Adrenal gland (tissue), 12 donors: ENCODE data around the gene ASXL2. TPM values are rescaled to one million over a fixed set of nuclear protein-coding genes. Genes with fewer than 3 reads are reported as not detected.
"Not testable (repeated sequence)": the region's sequence is repeated elsewhere in the genome, so short reads cannot be mapped to it uniquely, and the experiment has no call there.

ENCODE experiments used
- DNase-seq, 7 donors: peaks; one replicate each; pipeline ENCODE4 v3.0.0-alpha.2; 2019 to 2020
- H3K27ac ChIP-seq, 5 donors: fragments of 200-600 bp; sonication (generic) in 4 of 5; 1 replicate in 3 of 5; 2 replicates in 2 of 5; pipeline versions ENCODE4 v1.5.1 to v1.8.0; 2016 to 2020; ENCODE audit warnings: mild to moderate bottlenecking in 1 of 5
- H3K27me3 ChIP-seq: fragments of 200-600 bp; 2 replicates; pipeline ENCODE4 v1.8.0; 2021
- H3K36me3 ChIP-seq, 2 donors: fragments of 200-600 bp; replicated peaks in 1 of 2; 1 replicate in 1 of 2; 2 replicates in 1 of 2; pipeline versions ENCODE4 v1.5.1 to v1.8.0; 2018 to 2022
- H3K4me1 ChIP-seq, 2 donors: fragments of 200-600 bp; replicated peaks in 1 of 2; 1 replicate in 1 of 2; 2 replicates in 1 of 2; pipeline versions ENCODE4 v1.5.1 to v1.8.0; 2018 to 2021
- H3K4me3 ChIP-seq, 4 donors: fragments of 200-600 bp; sonication (generic) in 3 of 4; one replicate each; pipeline ENCODE4 v1.5.1; 2016 to 2018
- H3K9me3 ChIP-seq, 3 donors: fragments of 200-600 bp; sonication (generic) in 1 of 3; replicated peaks in 1 of 3; 1 replicate in 2 of 3; 2 replicates in 1 of 3; pipeline versions ENCODE4 v1.5.1 to v1.8.0; 2016 to 2021
- POLR2A ChIP-seq, 2 donors: fragments of 450-650 bp; IDR thresholded peaks; one replicate each; pipeline ENCODE4 v1.6.1; 2017; ENCODE audit warnings: antibody characterized with exemption in 2 of 2, mild to moderate bottlenecking in 2 of 2, moderate library complexity in 1 of 2
- WGBS, 4 donors: extraction: QIAGEN DNeasy Blood & Tissue Kit in 2 of 4; methylation state at CpG; one replicate each; pipeline versions ENCODE4 v1.1.5 to v1.1.7; 2013 to 2017; 5-methylcytosine and 5-hydroxymethylcytosine counted together
- intact Hi-C, 2 donors: fragments of 100-400 bp; cut with DNase I; formaldehyde crosslinking; loops; one replicate each; pipeline versions ENCODE4 v1.14.1 to v1.15.0; 2022 to 2023
- polyA plus RNA-seq, 3 donors: library from polyadenylated mRNA; stranded (reverse); fragments of 200-250 nt in 2 of 3; fragments of 350-450 nt in 1 of 3; fragmentation: Illumina TruSeq in 1 of 3; extraction: RNeasy Lipid Tissue Mini Kit (QIAGEN cat#74804) in 1 of 3; gene quantifications; one replicate each; pipeline ENCODE4 v1.2.3, GENCODE V29; 2013 to 2014
- total RNA-seq, 9 donors: library from RNA; depleted of rRNA in 4 of 9; stranded (reverse); fragments of >200 nt in 4 of 9; fragments of 120-200 nt in 1 of 9; fragmentation: NEBNext Ultra II Directional in 1 of 9; extraction: Animal tissue kit (Norgen Biotek cat#: 25700) in 1 of 9; gene quantifications; one replicate each; pipeline versions ENCODE4 v1.1.0 to v1.2.4, GENCODE V29; 2013 to 2023
- TF ChIP-seq, protein P1 (sequence below), 6 experiments: fragments of 450-650 bp in 4 of 6; fragments of 200-600 bp in 2 of 6; sonication (generic) in 1 of 6; IDR thresholded peaks; 1 replicate in 5 of 6; 2 replicates in 1 of 6; pipeline versions ENCODE4 v1.5.1 to v1.8.0; 2016 to 2021; ENCODE audit warnings: antibody characterized with exemption in 6 of 6, mild to moderate bottlenecking in 2 of 6, moderate library complexity in 1 of 6
- donor health status: healthy with polysubstance abuse.
- donor health status: Bipolar disorder and iron deficiency.
- donor health status: DM: yes; HTN: yes; CAD: no.
- donor health status: DM: no; HTN: no; CAD: no.
- donor health status: DM: no; HTN: no; CAD: no.
- donor health status: DM: yes; HTN: yes; CAD: no.

The ASXL2 gene
- total and polyA plus RNA-seq, 12 donors: 1.4 to 41.8 (median 20.9) TPM

DNA sequence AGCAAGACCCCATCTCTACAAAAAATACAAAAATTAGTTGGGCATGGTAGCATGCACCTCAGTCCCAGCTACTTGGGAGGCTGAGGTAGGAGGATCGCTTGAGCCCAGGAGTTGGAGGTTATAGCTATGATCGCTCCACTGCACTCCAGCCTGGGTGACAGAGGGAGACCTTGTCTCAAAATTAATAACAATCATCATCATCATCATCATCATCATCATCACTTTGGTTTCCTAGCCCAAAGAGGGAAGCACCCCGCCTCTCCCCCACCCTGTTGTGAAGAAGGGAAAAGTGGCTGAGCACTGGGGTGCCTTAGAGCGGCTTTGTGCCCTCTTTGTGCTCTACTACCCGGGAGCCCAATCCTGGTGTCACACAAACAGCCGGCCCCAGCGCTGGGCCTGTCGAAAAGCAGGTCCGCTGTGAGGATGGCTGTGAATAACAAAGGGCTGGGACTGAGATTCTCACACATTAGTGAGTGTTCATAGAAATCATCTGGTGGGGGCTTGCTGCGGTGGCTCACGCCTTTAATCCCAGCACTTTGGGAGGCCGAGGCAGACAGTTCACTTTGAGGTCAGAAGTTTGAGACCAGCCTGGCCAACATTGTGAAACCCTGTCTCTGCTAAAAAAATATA is 42.6 kb upstream of the ASXL2 start:
- 78 to 88% (median 85%) methylated on average over 12 of the region's 12 CpGs for WGBS, 4 donors
- DNase-seq: no peak
- no peak for TF ChIP-seq POLR2A (IDR thresholded peaks at IDR 0.05)
- TF ChIP-seq, protein P1, sequence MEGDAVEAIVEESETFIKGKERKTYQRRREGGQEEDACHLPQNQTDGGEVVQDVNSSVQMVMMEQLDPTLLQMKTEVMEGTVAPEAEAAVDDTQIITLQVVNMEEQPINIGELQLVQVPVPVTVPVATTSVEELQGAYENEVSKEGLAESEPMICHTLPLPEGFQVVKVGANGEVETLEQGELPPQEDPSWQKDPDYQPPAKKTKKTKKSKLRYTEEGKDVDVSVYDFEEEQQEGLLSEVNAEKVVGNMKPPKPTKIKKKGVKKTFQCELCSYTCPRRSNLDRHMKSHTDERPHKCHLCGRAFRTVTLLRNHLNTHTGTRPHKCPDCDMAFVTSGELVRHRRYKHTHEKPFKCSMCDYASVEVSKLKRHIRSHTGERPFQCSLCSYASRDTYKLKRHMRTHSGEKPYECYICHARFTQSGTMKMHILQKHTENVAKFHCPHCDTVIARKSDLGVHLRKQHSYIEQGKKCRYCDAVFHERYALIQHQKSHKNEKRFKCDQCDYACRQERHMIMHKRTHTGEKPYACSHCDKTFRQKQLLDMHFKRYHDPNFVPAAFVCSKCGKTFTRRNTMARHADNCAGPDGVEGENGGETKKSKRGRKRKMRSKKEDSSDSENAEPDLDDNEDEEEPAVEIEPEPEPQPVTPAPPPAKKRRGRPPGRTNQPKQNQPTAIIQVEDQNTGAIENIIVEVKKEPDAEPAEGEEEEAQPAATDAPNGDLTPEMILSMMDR (IDR thresholded peaks at IDR 0.05): no peak
- Histone ChIP-seq H3K4me3 (no peak overlapping the region), H3K36me3 (no peaks in the 10 kb centered on the region), H3K4me1 (no peaks in the 10 kb centered on the region), H3K9me3 (no peaks in the 10 kb centered on the region), H3K27me3 (no peaks in the 10 kb centered on the region), H3K27ac (no peak overlapping the region)
- intact Hi-C loops: no loop called here

DNA sequence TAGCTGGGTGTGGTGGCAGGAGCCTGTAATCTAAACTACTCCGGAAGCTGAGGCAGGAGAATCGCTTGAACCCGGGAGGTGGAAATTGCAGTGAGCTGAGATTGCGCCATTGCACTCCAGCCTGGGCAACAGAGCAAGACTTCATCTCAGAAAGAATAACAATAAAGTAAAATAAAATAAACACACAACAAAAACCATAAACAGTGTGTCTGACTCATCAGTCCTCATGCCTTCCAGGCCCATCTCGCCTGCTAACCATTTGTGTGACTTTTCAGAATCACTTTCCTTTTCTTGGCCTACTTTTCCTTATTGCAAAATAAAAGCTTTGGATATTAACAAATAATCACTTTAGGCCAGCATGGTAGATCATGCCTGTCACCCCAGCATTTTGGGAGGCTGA is 42.0 kb upstream of the ASXL2 start:
- Histone ChIP-seq H3K36me3 (no peaks in the 10 kb centered on the region), H3K27ac (no peak overlapping the region), H3K27me3 (no peaks in the 10 kb centered on the region), H3K4me1 (no peaks in the 10 kb centered on the region), H3K4me3 (no peak overlapping the region), H3K9me3 (no peaks in the 10 kb centered on the region)
- no peak for DNase-seq
- WGBS, 4 donors: 79 to 90% (median 84%) methylated on average over 5 of the region's 5 CpGs
- intact Hi-C loops: no loop called here
- TF ChIP-seq POLR2A (IDR thresholded peaks at IDR 0.05): no peak
- TF ChIP-seq, protein P1 (IDR thresholded peaks at IDR 0.05): no peak

DNA sequence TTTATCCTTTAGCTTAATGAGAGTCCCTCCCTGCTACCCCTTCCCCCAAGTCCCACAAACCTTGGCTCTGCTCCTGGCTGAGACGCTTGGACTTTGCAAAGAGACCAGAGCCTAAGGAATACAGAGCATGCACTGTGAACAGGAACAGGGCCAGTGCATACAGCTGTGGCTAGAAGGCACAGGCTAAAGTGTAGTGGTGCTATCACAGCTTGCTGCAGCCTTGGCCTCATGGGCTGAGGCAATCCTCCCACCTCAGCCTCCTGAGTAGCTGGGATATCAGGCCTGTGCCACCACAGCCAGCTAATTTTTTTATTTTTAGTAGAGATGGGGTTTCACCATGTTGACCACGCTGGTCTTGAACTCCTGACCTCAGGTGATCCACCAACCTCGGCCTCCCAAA is 39.5 kb upstream of the ASXL2 start:
- no peaks in the 10 kb centered on the region for H3K27me3 ChIP-seq
- no peak overlapping the region for H3K27ac ChIP-seq
- DNase-seq: no peak
- intact Hi-C loops: no loop called here
- no peak overlapping the region for H3K4me3 ChIP-seq
- no peaks in the 10 kb centered on the region for H3K36me3 ChIP-seq
- H3K9me3 ChIP-seq: no peaks in the 10 kb centered on the region
- 81 to 91% (median 88%) methylated on average over 3 of the region's 3 CpGs for WGBS, 4 donors
- no peaks in the 10 kb centered on the region for H3K4me1 ChIP-seq
- TF ChIP-seq, protein P1 (IDR thresholded peaks at IDR 0.05): no peak
- TF ChIP-seq POLR2A (IDR thresholded peaks at IDR 0.05): no peak

DNA sequence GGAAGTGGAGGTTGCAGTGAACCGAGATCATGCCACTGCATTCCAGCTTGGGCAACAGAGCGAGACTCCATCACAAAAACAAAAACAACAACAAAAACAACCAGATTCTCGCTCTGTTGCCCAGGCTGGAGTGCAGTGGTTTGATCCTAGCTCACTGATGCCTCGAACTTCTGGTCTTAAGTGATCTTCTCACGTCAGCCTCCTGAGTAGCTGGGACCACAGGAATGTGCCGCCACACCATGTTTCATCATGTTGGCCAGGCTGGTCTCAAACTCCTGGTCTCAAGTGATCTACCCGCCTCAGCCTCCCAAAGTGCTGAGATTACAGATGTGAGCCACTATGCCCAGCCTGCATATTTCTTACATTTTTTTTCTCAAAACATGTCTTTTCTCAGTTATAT is 39.1 kb upstream of the ASXL2 start:
- H3K36me3 ChIP-seq, H3K4me1 ChIP-seq, H3K27me3 ChIP-seq, H3K27ac ChIP-seq, DNase-seq, H3K4me3 ChIP-seq, intact Hi-C loops, H3K9me3 ChIP-seq: not testable (repeated sequence)
- WGBS, 4 donors: 80 to 90% (median 85%) methylated on average over 7 of the region's 7 CpGs

DNA sequence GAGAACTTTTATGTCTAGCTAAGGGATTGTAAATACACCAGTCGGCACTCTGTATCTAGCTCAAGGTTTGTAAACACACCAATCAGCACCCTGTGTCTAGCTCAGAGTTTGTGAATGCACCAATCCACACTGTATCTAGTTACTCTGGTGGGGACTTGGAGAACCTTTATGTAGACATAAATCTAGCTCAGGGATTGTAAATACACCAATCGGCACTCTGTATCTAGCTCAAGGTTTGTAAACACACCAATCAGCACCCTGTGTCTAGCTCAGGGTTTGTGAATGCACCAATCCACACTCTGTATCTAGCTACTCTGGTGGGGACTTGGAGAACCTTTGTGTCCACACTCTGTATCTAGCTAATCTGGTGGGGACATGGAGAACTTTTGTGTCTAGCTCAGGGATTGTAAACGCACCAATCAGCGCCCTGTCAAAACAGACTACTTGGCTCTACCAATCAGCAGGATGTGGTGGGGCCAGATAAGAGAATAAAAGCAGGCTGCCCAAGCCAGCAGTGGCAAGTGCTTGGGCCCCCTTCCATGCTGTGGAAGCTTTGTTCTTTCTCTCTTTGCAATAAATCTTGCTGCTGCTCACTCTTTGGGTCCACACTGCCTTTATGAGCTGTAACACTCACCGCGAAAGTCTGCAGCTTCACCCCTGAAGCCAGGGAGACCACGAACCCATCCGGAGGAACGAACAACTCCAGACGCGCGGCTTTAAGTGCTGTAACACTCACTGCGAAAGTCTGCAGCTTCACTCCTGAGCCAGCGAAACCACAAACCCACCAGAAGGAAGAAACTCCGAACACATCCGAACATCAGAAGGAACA is 37.9 kb upstream of the ASXL2 start:
- H3K36me3 ChIP-seq, DNase-seq, H3K27ac ChIP-seq, H3K27me3 ChIP-seq, H3K4me1 ChIP-seq, intact Hi-C loops, H3K4me3 ChIP-seq, H3K9me3 ChIP-seq: not testable (repeated sequence)
- 60 to 80% (median 76%) methylated on average over 14 to 16 of the region's 16 CpGs for WGBS, 4 donors

DNA sequence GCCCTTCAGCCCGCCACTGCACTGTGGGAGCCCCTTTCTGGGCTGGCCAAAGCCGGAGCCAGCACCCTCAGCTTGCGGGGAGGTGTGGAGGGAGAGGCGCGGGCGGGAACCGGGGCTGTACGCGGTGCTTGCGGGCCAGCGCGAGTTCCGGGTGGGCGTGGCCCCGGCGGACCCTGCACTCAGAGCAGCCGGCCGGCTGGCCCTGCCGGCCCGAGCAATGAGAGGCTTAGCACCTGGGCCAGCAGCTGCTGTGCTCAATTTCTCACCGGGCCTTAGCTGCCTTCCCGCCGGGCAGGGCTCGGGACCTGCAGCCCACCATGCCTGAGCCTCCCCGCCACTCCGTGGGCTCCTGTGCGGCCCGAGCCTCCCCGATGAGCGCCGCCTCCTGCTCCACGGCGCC is 37.1 kb upstream of the ASXL2 start:
- H3K27me3 ChIP-seq, H3K4me1 ChIP-seq, H3K9me3 ChIP-seq, intact Hi-C loops, H3K4me3 ChIP-seq, H3K27ac ChIP-seq, H3K36me3 ChIP-seq, DNase-seq: not testable (repeated sequence)
- 57 to 97% (median 92%) methylated on average over 1 to 32 of the region's 33 CpGs for WGBS, 4 donors

DNA sequence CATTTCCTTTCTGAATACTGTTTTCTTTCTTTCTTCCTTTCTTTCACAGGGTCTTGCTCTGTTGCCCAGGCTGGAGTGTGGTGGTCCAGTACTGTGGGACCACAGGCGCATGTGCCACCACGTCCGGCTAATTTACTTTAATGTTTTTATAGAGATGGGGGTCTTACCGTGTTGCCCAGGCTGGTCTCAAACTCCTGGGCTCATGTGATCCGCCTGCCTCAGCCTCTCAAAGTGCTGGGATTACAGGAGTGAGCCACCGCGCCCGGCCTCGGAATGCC is 35.3 kb upstream of the ASXL2 start:
- H3K27me3 ChIP-seq, H3K9me3 ChIP-seq, intact Hi-C loops, H3K36me3 ChIP-seq, DNase-seq, H3K4me3 ChIP-seq, H3K4me1 ChIP-seq, H3K27ac ChIP-seq: not testable (repeated sequence)
- WGBS, 4 donors: 83 to 92% (median 88%) methylated on average over 9 of the region's 9 CpGs
